Large intestine (tissue), 3 donors: ENCODE measurements around the gene ACSL3. TPM values are rescaled to one million over a fixed set of nuclear protein-coding genes. Genes with fewer than 3 reads are reported as not detected.

Experiments used
- DNase-seq, 2 donors: peaks; one replicate each; pipeline versions ENCODE4 v3.0.0 to v3.0.0-alpha.2; 2013
- H3K27ac ChIP-seq: one replicate; pipeline ENCODE4 v1.5.1; 2013; ENCODE audit warnings: low read length
- H3K27me3 ChIP-seq: 2 replicates; pipeline ENCODE4 v1.6.1; 2013; ENCODE audit warnings: low read length; ENCODE audit not compliant: control insufficient read depth, insufficient read depth
- H3K36me3 ChIP-seq: 2 replicates; pipeline ENCODE4 v1.6.1; 2013; ENCODE audit warnings: low read length; ENCODE audit not compliant: control insufficient read depth, insufficient read depth
- H3K4me1 ChIP-seq: one replicate; pipeline ENCODE4 v1.6.1; 2013; ENCODE audit warnings: low read length; ENCODE audit not compliant: control insufficient read depth, insufficient read depth
- H3K4me3 ChIP-seq: one replicate; pipeline ENCODE4 v1.5.1; 2013; ENCODE audit warnings: low read length
- H3K9me3 ChIP-seq: one replicate; pipeline ENCODE4 v1.6.1; 2013; ENCODE audit warnings: mild to moderate bottlenecking, low read depth, low read length, moderate library complexity; ENCODE audit not compliant: control insufficient read depth
- WGBS: methylation state at CpG from one replicate; pipeline ENCODE4 v1.1.5; 2013; ENCODE audit warnings: low lambda C conversion rate; ENCODE audit not compliant: insufficient coverage; 5-methylcytosine and 5-hydroxymethylcytosine counted together
- polyA plus RNA-seq: library from polyadenylated mRNA; unstranded; fragments of 120-200 nt; gene quantifications from one replicate; pipeline ENCODE4 v1.2.1, GENCODE V29; 2013

ACSL3 gene
- polyA plus RNA-seq, 1 donor, result 34.8 TPM

DNA sequence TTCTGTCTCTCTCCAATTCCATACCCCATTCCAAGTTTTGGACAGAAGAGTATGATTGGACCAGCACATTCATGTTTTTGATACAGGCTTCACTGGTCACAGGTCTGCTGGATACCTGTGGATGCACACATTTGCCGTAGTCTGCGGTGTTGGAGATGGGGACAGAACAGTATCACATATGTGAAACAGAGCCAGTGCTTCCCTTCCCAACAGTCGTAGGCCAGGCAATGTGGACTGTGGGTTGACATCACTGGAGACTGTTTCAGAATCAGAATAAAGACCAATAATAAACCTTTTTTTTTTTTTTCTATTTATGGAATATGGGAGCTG lies 18.7 kb downstream of the ACSL3 start:
- no CpG with 5 or more reads among the region's 3 CpGs for WGBS
- no peaks in the 10 kb centered on the region for H3K4me1 ChIP-seq
- DNase-seq, result no peak

GRCh38 chr2:222882484-222882928 lies 21.7 kb downstream of the ACSL3 start:
- no peak for DNase-seq
- Histone ChIP-seq H3K9me3 (no peaks in the 10 kb centered on the region), H3K4me3 (no peak overlapping the region), H3K27ac (no peak overlapping the region), H3K27me3 (no peaks in the 10 kb centered on the region), H3K4me1 (no peaks in the 10 kb centered on the region), H3K36me3 (no peaks in the 10 kb centered on the region)
- WGBS, result no CpG with 5 or more reads among the region's 6 CpGs

More for the DNA sequence above, 18.7 kb downstream of the ACSL3 start:
- H3K4me3 ChIP-seq, result no peak overlapping the region
- H3K27me3 ChIP-seq, result no peaks in the 10 kb centered on the region
- no peaks in the 10 kb centered on the region for H3K36me3 ChIP-seq
- H3K9me3 ChIP-seq, result no peaks in the 10 kb centered on the region
- H3K27ac ChIP-seq, result no peak overlapping the region

DNA sequence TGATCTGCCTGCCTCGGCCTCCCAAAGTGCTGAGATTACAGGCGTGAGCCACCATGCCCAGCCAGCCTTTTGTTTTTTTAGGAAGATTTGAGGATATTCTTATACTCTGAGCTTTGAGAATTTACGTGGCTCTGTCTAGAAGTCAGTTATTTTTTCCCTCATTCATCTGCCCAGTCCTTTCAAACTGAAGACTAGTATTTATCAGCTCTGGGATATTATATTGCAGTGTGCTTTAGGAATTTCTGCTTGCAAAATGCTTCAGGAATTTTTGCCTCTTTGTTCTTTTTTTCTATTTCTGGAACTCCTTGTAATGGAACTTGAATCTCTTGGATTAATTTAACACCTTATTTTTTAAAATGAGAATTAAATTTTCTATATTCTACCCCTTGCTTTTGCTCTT lies 22.6 kb downstream of the ACSL3 start:
- WGBS, result 100% methylated on average over 1 of the region's 3 CpGs
- no peaks in the 10 kb centered on the region for H3K27me3 ChIP-seq
- no peak for DNase-seq
- no peaks in the 10 kb centered on the region for H3K4me1 ChIP-seq
- H3K9me3 ChIP-seq, result no peaks in the 10 kb centered on the region
- H3K27ac ChIP-seq, result no peak overlapping the region
- no peaks in the 10 kb centered on the region for H3K36me3 ChIP-seq
- H3K4me3 ChIP-seq, result no peak overlapping the region

GRCh38 chr2:222884114-222884771 lies 23.4 kb downstream of the ACSL3 start:
- Histone ChIP-seq H3K27me3 (no peaks in the 10 kb centered on the region), H3K27ac (no peak overlapping the region), H3K4me1 (no peaks in the 10 kb centered on the region), H3K4me3 (no peak overlapping the region), H3K36me3 (peaks cover 2% of the 10 kb centered on the region), H3K9me3 (no peaks in the 10 kb centered on the region)
- WGBS, result 69% methylated on average over 2 of the region's 2 CpGs
- DNase-seq, result no peak

DNA sequence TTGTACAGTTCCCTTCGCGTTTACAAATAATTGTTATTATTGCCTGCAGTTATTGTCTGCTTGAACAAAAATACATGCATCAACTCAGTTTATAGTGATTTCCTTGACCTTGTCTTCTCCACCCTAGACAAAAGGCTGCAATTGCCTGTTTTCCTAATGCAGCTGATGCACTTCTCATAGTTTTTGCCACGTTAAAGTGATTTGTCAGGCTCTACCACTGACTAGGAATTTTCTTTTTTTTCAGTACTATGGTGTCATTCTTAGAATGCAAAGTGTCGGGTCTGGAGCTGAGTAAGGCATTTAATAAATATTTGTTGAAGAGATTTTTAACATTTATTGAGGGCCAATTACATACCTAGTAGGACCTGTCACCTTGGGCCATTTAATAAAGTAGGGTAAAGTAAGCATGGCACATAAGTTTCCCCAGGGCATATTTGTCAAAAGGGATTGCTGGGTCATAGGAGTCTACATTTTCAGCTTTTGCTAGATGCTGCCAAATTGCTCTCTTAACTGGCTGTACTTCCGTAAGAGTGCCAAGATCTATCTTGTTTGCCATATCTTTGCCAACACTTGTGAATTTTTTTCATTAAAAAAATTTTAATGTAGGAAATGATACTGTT lies 24.1 kb downstream of the ACSL3 start:
- Histone ChIP-seq H3K4me1 (no peaks in the 10 kb centered on the region), H3K27ac (no peak overlapping the region), H3K4me3 (no peak overlapping the region), H3K36me3 (peaks cover 2% of the 10 kb centered on the region), H3K27me3 (no peaks in the 10 kb centered on the region), H3K9me3 (no peaks in the 10 kb centered on the region)
- no CpG with 5 or more reads among the region's 5 CpGs for WGBS
- no peak for DNase-seq

- no peaks in the 10 kb centered on the region for H3K9me3 ChIP-seq
- H3K27ac ChIP-seq, result no peak overlapping the region
- no CpG with 5 or more reads among the region's 1 CpG for WGBS
- no peaks in the 10 kb centered on the region for H3K4me1 ChIP-seq
- peaks cover 4% of the 10 kb centered on the region for H3K36me3 ChIP-seq
- no peak overlapping the region for H3K4me3 ChIP-seq
- H3K27me3 ChIP-seq, result no peaks in the 10 kb centered on the region
- no peak for DNase-seq
Observed at GRCh38 chr2:222887124-222887523, 26.3 kb downstream of the ACSL3 start.

GRCh38 chr2:222888716-222889115 lies 27.9 kb downstream of the ACSL3 start:
- DNase-seq, result no peak
- 100% methylated on average over 7 of the region's 7 CpGs for WGBS
- H3K4me1 ChIP-seq, result no peaks in the 10 kb centered on the region

GRCh38 chr2:222891890-222892289 lies 31.1 kb downstream of the ACSL3 start:
- Histone ChIP-seq H3K4me1 (no peaks in the 10 kb centered on the region), H3K9me3 (no peaks in the 10 kb centered on the region), H3K27me3 (no peaks in the 10 kb centered on the region), H3K36me3 (peaks cover 4% of the 10 kb centered on the region), H3K27ac (no peak overlapping the region), H3K4me3 (no peak overlapping the region)
- DNase-seq, result no peak
- 100% methylated on average over 1 of the region's 4 CpGs for WGBS

More at GRCh38 chr2:222888716-222889115, 27.9 kb downstream of the ACSL3 start:
- no peak overlapping the region for H3K4me3 ChIP-seq
- H3K27me3 ChIP-seq, result no peaks in the 10 kb centered on the region
- H3K27ac ChIP-seq, result no peak overlapping the region
- H3K36me3 ChIP-seq, result peaks cover 4% of the 10 kb centered on the region
- H3K9me3 ChIP-seq, result no peaks in the 10 kb centered on the region

GRCh38 chr2:222892321-222892720 lies 31.5 kb downstream of the ACSL3 start:
- Histone ChIP-seq H3K27me3 (no peaks in the 10 kb centered on the region), H3K4me1 (no peaks in the 10 kb centered on the region), H3K36me3 (peaks cover 4% of the 10 kb centered on the region), H3K27ac (no peak overlapping the region), H3K4me3 (no peak overlapping the region), H3K9me3 (no peaks in the 10 kb centered on the region)
- peak in 1 of 2 donors; percentile 17 for DNase-seq
- WGBS, result 100% methylated on average over 1 of the region's 2 CpGs

GRCh38 chr2:222892761-222893160 lies 31.9 kb downstream of the ACSL3 start:
- no peak overlapping the region for H3K27ac ChIP-seq
- no peaks in the 10 kb centered on the region for H3K27me3 ChIP-seq
- no peaks in the 10 kb centered on the region for H3K4me1 ChIP-seq
- WGBS, result no CpG with 5 or more reads among the region's 1 CpG
- peaks cover 4% of the 10 kb centered on the region for H3K36me3 ChIP-seq
- no peak overlapping the region for H3K4me3 ChIP-seq
- no peaks in the 10 kb centered on the region for H3K9me3 ChIP-seq
- DNase-seq, result no peak

DNA sequence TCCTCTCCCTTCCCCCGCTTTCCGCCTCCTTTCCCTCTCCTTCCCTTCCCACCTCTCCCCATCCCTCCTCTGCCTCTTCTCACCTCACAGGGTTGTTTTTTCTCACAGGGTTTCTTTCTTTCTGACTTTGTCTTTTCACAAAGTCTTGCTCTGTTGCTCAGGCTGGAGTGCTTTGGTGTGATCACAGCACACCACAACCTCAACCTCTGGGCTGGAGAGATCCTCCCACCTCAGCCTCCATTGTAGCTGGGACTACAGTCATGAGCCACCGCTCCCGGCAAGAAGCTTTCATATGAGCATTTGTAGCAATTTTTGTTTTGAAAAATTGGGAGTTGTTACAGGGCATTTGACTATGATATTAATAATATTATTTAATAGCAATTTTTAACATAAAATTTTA lies 32.9 kb downstream of the ACSL3 start:
- Histone ChIP-seq H3K27ac (no peak overlapping the region), H3K4me1 (no peaks in the 10 kb centered on the region), H3K9me3 (no peaks in the 10 kb centered on the region), H3K36me3 (peaks cover 2% of the 10 kb centered on the region), H3K4me3 (no peak overlapping the region), H3K27me3 (no peaks in the 10 kb centered on the region)
- DNase-seq, result no peak
- 97% methylated on average over 2 of the region's 4 CpGs for WGBS
